Astrocyte of the spinal cord (primary cell): Measurements from ENCODE around the gene MAN2B2.
"Not testable (repeated sequence)": the region's sequence is repeated elsewhere in the genome, so short reads cannot be mapped to it uniquely, and the experiment has no call there.

Experiments
- DNase-seq: peaks from one replicate; pipeline ENCODE4 v3.0.0; 2011; ENCODE audit warnings: low read depth, low spot score
- H3K4me3 ChIP-seq: 2 replicates; pipeline ENCODE4 v1.5.1; 2011; ENCODE audit warnings: low read depth, mild to moderate bottlenecking, low read length, moderate library complexity
- in situ Hi-C: cut with HindIII; loops from 2 replicates; pipeline ENCODE4 v1.10.0; 2017; ENCODE audit warnings: low sequenced_read_pairs
- TF ChIP-seq, protein P1 (sequence below): IDR thresholded peaks from 2 replicates; pipeline ENCODE4 v1.5.1; 2012; ENCODE audit warnings: low read depth, mild to moderate bottlenecking, low read length, inconsistent platforms

Gene MAN2B2

DNA sequence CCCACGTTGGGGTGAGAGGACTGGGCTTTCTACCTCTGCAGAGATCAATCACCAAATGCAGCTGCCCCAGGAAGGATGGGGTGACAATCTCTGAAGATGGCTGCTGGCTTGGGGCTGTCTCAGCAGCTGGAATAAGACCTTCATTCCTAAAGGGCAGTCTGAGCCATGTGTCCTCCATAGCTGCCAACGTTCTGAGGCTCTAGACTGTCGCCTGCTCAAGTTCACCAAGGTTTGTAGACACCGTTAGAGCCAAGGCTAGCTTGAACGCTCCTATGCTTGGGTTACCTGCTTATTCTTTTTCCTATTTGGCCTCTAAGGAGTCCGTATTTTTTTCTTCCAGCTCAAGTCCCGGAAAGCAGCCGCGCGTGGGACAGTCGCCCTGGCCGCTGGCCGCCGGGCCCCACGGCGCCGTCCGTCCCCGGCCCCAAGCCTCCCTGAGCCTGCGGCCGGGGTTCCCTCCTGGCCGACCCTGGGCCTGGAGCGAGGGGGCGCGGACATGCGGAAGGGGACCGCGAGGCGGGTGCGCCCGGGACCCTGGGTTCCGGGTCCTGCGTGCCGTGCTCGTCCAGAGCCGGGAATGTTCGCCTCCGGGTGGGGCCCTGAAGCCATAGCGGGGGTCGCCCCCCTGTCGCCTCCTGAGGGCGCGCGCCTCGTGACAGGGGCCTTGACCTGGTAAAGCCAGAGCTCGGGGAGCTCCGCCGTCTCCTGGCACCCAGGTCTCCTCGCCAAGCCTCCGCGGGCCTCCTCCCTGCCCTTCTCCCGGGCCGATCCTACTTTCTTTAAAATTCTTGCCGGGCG lies 88.8 kb downstream of the MAN2B2 start:
- no peak for DNase-seq
- H3K4me3 ChIP-seq, result no peak overlapping the region
- in situ Hi-C loops, result no loop called here
- TF ChIP-seq, protein P1, sequence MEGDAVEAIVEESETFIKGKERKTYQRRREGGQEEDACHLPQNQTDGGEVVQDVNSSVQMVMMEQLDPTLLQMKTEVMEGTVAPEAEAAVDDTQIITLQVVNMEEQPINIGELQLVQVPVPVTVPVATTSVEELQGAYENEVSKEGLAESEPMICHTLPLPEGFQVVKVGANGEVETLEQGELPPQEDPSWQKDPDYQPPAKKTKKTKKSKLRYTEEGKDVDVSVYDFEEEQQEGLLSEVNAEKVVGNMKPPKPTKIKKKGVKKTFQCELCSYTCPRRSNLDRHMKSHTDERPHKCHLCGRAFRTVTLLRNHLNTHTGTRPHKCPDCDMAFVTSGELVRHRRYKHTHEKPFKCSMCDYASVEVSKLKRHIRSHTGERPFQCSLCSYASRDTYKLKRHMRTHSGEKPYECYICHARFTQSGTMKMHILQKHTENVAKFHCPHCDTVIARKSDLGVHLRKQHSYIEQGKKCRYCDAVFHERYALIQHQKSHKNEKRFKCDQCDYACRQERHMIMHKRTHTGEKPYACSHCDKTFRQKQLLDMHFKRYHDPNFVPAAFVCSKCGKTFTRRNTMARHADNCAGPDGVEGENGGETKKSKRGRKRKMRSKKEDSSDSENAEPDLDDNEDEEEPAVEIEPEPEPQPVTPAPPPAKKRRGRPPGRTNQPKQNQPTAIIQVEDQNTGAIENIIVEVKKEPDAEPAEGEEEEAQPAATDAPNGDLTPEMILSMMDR, result no peak

DNA sequence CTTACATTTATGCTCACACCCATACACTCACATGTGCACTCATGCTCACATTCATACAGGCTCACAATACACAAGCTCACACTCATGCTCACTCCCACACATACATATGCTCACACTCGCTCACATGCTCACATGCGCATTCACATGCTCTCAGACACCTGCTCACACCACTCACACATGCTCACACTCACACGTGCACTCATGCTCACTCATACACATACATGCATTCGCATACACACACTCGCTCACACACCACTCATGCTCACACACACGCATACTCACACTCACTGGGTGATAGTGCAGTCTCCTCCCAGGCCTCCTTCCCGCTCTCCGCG lies 90.3 kb downstream of the MAN2B2 start:
- DNase-seq, result no peak
- in situ Hi-C loops, result no loop called here
- no peak overlapping the region for H3K4me3 ChIP-seq
- TF ChIP-seq, protein P1, result no peak

DNA sequence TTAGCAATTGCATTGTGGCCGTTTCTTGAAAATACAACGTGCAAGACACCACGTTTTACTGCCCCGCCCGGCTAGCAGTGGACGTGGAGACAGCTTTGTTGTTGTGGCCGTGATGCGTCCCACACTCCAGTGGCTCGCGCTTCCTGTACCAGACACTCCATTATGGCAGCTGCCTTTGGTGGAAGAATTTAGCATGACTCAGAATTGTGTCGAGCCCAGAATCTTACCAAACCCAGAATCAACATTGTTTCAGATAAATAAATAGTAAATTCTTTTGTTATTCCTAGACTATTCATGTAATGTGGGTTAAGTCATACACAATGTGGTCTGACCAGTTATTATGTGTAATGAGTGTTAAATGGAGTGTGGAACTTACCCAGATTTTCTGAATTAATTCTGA lies 93.4 kb downstream of the MAN2B2 start:
- no peak for DNase-seq
- H3K4me3 ChIP-seq, result no peak overlapping the region
- in situ Hi-C loops, result no loop called here
- TF ChIP-seq, protein P1, result no peak

DNA sequence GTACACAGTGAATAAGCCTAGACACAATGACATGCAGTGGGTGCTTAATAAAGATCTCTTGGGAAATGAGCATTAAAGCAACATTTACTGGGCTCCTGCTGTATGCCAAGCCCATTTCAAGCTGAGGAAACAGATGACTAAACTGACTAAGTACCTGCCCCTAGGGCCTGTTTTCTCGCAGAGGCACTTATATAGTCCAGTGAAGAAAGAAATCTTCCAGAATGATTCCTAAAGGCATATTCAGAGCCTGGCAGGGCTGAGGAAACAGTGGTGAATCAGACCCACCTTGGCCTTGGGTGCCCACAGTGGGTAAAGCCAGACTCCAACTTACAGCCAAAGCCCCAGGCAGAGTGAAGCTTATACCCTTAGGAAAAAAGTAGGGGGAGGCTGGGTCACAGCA lies 96.7 kb downstream of the MAN2B2 start:
- no peak for DNase-seq
- in situ Hi-C loops, result no loop called here

DNA sequence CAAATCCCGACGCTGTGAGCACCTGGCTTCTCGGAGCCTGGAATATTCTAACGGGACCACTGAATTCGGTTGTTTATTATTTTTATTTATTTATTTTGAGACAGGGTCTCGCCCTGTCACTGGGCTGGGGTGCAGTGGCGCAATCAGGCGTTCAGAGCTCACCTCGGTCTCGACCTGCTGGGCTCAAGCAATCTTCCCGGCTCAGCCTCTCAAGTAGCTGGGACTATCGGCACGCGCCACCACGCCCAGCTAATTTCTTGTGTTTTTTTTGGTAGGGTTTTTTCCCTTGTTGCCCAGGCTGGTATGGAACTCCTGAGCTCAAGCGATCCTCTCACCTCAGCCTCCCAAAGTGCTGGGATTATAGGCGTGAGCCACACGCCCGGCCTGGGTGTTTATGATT lies 97.1 kb downstream of the MAN2B2 start:
- in situ Hi-C loops, result no loop called here
- TF ChIP-seq, protein P1, result no peak
- H3K4me3 ChIP-seq, result no peak overlapping the region
- no peak for DNase-seq

More for the DNA sequence above, 96.7 kb downstream of the MAN2B2 start:
- H3K4me3 ChIP-seq, result no peak overlapping the region
- TF ChIP-seq, protein P1, result no peak

DNA sequence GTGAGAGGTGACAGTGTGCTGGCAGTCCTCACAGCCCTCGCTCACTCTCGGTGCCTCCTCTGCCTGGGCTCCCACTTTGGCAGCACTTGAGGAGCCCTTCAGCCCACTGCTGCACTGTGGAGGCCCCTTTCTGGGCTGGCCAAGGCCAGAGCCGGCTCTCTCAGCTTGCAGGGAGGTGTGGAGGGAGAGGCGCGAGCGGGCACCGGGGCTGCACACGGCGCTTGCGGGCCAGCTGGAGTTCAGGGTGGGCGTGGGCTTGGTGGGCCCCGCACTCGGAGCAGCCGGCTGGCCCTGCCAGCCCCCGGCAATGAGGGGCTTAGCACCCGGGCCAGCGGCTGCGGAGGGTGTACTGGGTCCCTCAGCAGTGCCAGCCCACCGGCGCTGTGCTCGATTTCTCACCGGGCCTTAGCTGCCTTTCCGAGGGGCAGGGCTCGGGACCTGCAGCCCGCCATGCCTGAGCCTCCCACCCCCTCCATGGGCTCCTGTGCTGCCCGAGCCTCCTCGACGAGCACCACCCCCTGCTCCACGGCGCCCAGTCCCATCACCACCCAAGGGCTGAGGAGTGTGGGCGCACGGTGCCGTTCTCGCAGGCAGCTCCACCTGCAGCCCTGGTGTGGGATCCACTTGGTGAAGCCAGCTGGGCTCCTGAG lies 97.7 kb downstream of the MAN2B2 start:
- not testable (repeated sequence) for DNase-seq, H3K4me3 ChIP-seq

More for the DNA sequence above, 97.7 kb downstream of the MAN2B2 start:
- in situ Hi-C loops, result not testable (repeated sequence)
